Measurements from ENCODE around the gene ASTE1. TPM values are rescaled to one million over a fixed set of nuclear protein-coding genes. Genes with fewer than 3 reads are reported as not detected.

The ASTE1 gene
- total RNA-seq, 1 experiment from 2014 or later = 2.4 TPM

GRCh38 chr3:131075632-131076328, 49.2 kb upstream of the ASTE1 start:
- RAD21 ChIA-PET (ENCODE audit: low non-redundant PET in 1 of 2, low total read pairs in 2 of 2, uncharacterized antibody in 2 of 2, unreplicated experiment in 2 of 2) = no interaction called here
- H4K20me1 ChIP-seq (ENCODE audit: insufficient read depth) = no peaks in the 10 kb centered on the region

More at GRCh38 chr3:131075632-131076328, 49.2 kb upstream of the ASTE1 start:
- no peak for DNase-seq (ENCODE audit: low read depth, low spot score)
- intact Hi-C loops (cut with micrococcal nuclease) = no loop called here
- Histone ChIP-seq H3K36me3 (ENCODE audit: control insufficient read depth in 1 of 2, insufficient read depth in 2 of 2, low read length in 2 of 2) (no peaks in the 10 kb centered on the region), H3K27ac (ENCODE audit: low read depth, low read length) (no peak overlapping the region), H3K4me1 (ENCODE audit: control insufficient read depth in 1 of 2, insufficient read depth in 2 of 2, low read length in 2 of 2) (no peaks in the 10 kb centered on the region), H2AFZ (ENCODE audit: low read depth, low read length, poor library complexity, severe bottlenecking) (no peak overlapping the region), H3K9me3 (ENCODE audit: control insufficient read depth in 1 of 2, insufficient read depth in 1 of 2, low read depth in 1 of 2, low read length in 2 of 2) (no peaks in the 10 kb centered on the region), H3K4me3 (replicated peaks in 1 of 2; ENCODE audit: low read depth in 1 of 2, low read length in 2 of 2) (no peak overlapping the region), H3K9me2 (ENCODE audit: insufficient read depth) (no peaks in the 10 kb centered on the region), H3K4me2 (ENCODE audit: low read length) (no peak overlapping the region), H3K9ac (ENCODE audit: low read length) (no peak overlapping the region), H3K27me3 (ENCODE audit: insufficient read depth, low read length) (no peaks in the 10 kb centered on the region), H3K79me2 (ENCODE audit: insufficient read depth, low read length) (no peaks in the 10 kb centered on the region)
- POLR2A ChIA-PET = no interaction called here
- no TSS peak for BruUV-seq (replicated peaks)
- TF ChIP-seq POLR2AphosphoS5 (IDR thresholded peaks at IDR 0.05; ENCODE audit: low read depth, low read length) (no peak), EZH2phosphoT487 (IDR thresholded peaks at IDR 0.05; ENCODE audit: borderline replicate concordance) (no peak), EZH2 (IDR thresholded peaks at IDR 0.05) (no peak), TCF7L2 (IDR thresholded peaks at IDR 0.05; ENCODE audit: borderline replicate concordance, extremely low read depth, insufficient read depth, insufficient read length) (no peak), ZBTB33 (IDR thresholded peaks at IDR 0.05; ENCODE audit: extremely low read depth, insufficient replicate concordance, low read length) (no peak), REST (IDR thresholded peaks at IDR 0.05; ENCODE audit: low read depth) (no peak), RAD21 (IDR thresholded peaks at IDR 0.05; ENCODE audit: low read depth) (no peak), MAX (IDR thresholded peaks at IDR 0.05) (no peak), POLR2A (IDR thresholded peaks at IDR 0.05; ENCODE audit: borderline replicate concordance, extremely low read depth, insufficient read depth, insufficient read length) (no peak)
- no peak for ATAC-seq
- CTCF ChIA-PET = no interaction called here
